ENCODE data around the gene LRRC4B.
A peak's percentile ranks its signal among the peaks of the same experiment; 100 is the strongest.
"Not testable (repeated sequence)": the region's sequence is repeated elsewhere in the genome, so short reads cannot be mapped to it uniquely, and the experiment has no call there.

LRRC4B gene

DNA sequence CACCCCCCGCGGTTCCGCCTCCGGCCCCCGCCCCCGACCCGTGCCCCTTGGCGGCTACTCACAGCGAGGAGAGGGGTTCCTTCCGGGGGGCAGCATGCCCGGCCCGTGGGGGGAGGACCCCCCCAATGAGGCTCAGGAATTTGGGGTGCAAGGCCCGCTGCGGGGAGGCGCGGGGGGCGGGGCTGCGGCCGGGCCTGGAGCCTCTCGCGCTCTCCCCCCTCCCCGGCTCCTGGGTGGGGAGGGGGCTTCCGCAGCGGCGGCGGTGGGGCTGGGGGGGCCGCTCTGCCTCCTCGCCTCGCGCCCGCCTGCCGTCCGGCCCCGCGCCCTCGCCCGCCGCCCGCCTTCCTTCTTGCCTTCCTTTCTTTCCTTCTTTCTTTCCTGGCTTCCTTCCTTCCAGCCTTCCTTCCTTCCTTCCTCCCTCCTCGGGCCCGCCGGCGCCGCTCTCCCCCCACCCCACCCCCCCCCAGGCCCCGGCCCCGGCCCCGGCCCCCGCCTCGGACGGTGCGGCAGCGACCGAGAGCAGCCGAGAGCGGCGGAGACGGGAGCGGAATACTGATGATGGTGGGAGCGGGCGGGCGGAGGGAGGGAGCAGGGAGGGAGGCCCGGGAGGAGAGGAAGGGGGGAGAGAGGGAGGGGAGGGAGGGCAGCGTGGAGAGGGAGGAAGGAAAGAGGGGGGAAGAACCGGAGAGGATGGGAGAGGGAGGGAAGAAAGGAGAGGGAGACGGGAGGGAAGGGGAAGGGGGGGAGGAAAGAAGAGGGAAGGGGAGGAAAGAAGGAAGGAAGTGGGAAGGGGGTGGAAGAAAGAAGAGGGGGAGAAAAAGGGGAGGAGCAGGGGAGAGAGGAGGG lies at the start of gene LRRC4B:
Gene LRRC4B, minus strand, starts transcription at position 554 of the 846 bp plus-strand sequence. CDS start 19,597 bp downstream, outside the sequence.
- TF ChIP-seq ZFX (IDR thresholded peaks at IDR 0.05) = no peak
- no peak for TF ChIP-seq CTCF (conservative IDR thresholded peaks at IDR 0.05)
- no peak within 1 kb of the TSS for H3K27ac ChIP-seq

DNA sequence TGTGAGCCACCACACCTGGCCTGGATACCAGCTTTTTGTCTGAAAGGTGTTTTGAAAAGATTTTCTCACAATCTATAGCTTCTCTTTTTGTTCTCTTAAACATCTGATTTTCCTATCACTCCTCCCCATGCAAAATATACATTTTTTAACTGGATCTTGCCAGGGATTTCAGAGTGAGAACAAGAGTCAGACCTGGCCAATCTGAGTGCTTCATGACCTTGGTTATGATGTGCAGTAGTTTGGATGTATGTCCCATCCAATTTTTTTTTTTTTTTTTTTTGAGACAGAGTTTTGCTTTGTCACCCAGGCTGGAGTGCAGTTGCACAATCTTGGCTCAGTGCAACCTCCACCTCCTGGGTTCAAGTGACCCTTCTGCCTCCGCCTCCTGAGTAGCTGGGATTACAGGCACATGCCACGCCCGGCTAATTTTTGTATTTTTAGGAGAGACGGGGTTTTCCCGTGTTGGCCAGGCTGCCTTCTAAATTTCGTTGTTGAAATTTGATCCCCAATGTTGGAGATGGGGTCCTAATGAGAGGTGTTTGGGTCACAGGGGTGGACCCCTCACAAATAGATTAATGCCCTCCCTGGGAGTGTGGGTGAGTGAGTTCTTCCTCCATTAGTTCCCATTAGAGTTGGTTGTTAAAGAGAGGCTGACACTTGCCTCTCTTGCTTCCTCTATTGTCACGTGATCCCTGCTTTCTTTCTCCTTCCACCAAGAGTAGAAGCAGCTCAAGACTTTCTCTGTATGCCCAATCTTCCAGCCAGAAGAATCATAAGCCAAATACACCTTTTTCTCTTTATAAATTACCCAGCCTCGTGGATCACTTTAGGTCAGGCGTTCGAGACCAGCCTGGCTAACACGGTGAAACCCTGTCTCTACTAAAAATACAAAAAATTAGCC lies 44.5 kb upstream of the LRRC4B start:
- not testable (repeated sequence) for H3K27ac ChIP-seq

GRCh38 chr19:50607874-50608785 lies 39.9 kb upstream of the LRRC4B start:
- TF ChIP-seq CTCF (conservative IDR thresholded peaks at IDR 0.05) (peak; percentile 33), ZFX (IDR thresholded peaks at IDR 0.05) (no peak)
- no peak overlapping the region for H3K27ac ChIP-seq

- TF ChIP-seq ZFX (IDR thresholded peaks at IDR 0.05) (no peak), CTCF (conservative IDR thresholded peaks at IDR 0.05) (no peak)
- H3K27ac ChIP-seq = no peak overlapping the region
Measured at GRCh38 chr19:50607388-50607787, 39.2 kb upstream of the LRRC4B start.

DNA sequence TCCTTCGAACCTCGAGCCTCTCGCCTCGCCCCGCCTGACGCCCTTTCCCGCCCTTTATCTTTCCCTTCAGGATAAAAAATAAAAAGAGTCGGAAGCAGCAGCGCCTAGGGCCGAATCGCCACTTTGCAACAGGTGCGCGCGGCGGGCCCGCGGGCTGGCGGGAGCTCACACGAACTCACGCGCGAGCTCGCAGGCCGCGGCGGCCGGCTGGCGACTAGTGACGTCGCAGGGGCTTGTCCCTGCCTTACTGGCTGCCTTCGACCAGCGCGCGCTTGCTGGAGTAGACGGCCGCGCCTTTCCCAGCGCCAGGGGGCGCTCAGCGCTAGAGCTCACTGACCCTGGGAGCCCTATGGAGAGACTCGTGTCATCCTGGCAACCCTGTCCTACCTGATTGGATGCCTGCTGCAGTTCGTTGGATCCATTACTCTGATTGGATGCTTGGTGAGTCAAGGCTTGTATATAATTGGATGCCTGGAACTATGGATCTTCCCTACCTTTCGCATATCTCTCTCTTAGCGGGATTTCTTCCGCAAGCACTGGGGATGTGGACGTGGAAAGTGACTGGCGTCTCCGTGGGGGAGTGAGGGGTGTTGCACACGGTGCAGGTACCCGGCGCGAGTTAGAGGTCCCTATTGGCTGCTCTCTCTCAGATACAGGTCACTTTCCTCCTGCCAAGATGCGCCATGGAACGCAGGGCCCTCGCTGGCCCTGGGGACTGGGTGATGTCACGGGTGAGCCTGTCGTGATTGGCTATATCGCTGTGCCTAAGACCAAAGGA lies 38.0 kb upstream of the LRRC4B start:
- peak; percentile 30; the same call in 1 of the 2 replicates for TF ChIP-seq CTCF (conservative IDR thresholded peaks at IDR 0.05)
- H3K27ac ChIP-seq = not testable (repeated sequence)

- peak; percentile 65 for TF ChIP-seq CTCF (conservative IDR thresholded peaks at IDR 0.05)
- H3K27ac ChIP-seq = not testable (repeated sequence)
Measured at GRCh38 chr19:50604264-50605073, 36.2 kb upstream of the LRRC4B start.

Measured in C4-2B (cell line).